ENCODE data around the gene PLEKHH1. TPM values are rescaled to one million over a fixed set of nuclear protein-coding genes. Genes with fewer than 3 reads are reported as not detected.
A peak's percentile ranks its signal among the peaks of the same experiment; 100 is the strongest.

PLEKHH1 gene
- total RNA-seq, 4 donors from 2014 or later: 71.1 to 123 (median 79.7) TPM

DNA sequence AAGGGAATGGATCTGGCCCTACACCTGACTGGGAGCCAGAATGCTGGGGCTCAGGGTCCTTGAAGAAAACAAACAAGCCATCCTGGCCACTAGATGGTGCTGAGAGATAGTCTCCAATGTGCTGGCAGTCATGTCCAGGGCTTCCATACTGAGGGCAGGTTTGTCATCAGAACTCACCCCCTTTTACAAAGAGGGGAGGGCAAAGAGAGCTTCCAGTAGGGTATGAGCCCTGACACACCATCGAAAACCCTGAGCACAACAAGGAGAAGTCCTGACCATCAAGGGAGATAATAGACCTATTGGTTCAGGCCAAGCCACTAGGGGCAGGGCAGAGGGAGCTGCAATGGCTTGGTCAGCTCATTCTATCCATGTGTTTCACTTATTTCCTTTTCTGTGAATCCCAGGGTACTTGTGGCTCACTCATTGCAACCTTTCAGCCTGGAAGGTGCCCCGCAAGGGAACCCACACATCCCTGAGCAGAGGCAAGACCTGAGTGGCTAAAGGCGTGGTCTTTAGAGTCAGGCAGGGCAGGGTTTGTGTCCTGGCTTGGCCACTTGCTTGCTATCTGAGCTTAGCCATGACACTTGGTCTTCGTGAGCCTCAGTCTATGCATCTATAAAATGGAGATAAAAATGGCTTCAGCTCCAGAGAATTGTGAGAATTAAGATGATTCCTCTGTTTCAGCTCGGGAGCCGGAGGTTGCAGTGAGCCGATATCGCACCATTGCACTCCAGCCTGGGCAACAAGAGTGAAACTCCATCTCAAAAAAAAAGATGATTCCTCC lies 6.2 kb upstream of the PLEKHH1 start:
- peaks cover 11% of the 10 kb centered on the region for H3K27me3 ChIP-seq
- 83 to 85% methylated on average over 4 to 8 of the region's 8 CpGs for WGBS, 2 donors (ENCODE audit: low coverage in 1 of 2)
- H3K4me3 ChIP-seq: no peak overlapping the region
- TF ChIP-seq POLR2AphosphoS5 (IDR thresholded peaks at IDR 0.05): no peak
- TF ChIP-seq CTCF (IDR thresholded peaks at IDR 0.05): peak; percentile 54 to 89 (median 60)
- intact Hi-C loops (cut with DNase I; ENCODE audit: low total_unique reads): loop anchor here (5.0 kb wide), 1 partner anchor 40 kb away; no protein-coding TSS in a partner anchor
- in situ Hi-C loops (cut with MboI; ENCODE audit: low pct_ligation_motif_present in 1 of 4, low pct_unique_long_range_greater_than_20kb in 1 of 4, low sequenced_read_pairs in 3 of 4): no loop called here
- H3K36me3 ChIP-seq: no peaks in the 10 kb centered on the region
- no peaks in the 10 kb centered on the region for H3K9me3 ChIP-seq
- peak; percentile 49 for DNase-seq
- no peak overlapping the region for H3K27ac ChIP-seq
- peaks cover 0 to 12% (median 10%) of the 10 kb centered on the region in 4 donors for H3K4me1 ChIP-seq

DNA sequence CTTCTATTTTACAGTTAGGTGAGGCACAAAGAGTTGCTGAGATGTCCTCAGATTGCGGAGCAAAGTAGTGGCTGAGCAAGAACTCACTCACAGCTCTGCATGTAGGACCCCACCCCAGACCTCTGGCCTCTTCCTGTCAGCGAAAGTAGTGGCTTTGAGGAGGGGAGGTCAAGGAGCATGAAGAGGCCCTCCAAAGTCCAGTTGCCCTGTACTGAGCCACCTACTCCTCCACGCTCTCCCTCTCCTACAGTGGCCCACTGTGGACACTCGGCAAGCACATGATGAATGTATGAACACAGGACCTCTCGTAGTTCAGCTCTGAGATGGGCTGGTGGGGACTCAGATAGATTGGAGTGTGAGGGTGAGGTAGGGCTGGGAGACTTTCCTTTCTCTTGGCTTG lies 5.3 kb upstream of the PLEKHH1 start:
- H3K4me1 ChIP-seq: peaks cover 0 to 17% (median 12%) of the 10 kb centered on the region in 4 donors
- H3K27ac ChIP-seq: no peak overlapping the region
- in situ Hi-C loops (cut with MboI; ENCODE audit: low pct_ligation_motif_present in 1 of 4, low pct_unique_long_range_greater_than_20kb in 1 of 4, low sequenced_read_pairs in 3 of 4): no loop called here
- WGBS, 2 donors (ENCODE audit: low coverage in 1 of 2): 80% methylated on average over 5 of the region's 5 CpGs; no CpG with 5 or more reads in 1 of the 2 donors
- H3K27me3 ChIP-seq: peaks cover 11% of the 10 kb centered on the region
- DNase-seq: no peak
- no peaks in the 10 kb centered on the region for H3K9me3 ChIP-seq
- no peak overlapping the region for H3K4me3 ChIP-seq
- no peaks in the 10 kb centered on the region for H3K36me3 ChIP-seq
- TF ChIP-seq CTCF (IDR thresholded peaks at IDR 0.05) (no peak), POLR2A (IDR thresholded peaks at IDR 0.05) (no peak), EP300 (IDR thresholded peaks at IDR 0.05; ENCODE audit: low read depth) (no peak), POLR2AphosphoS5 (IDR thresholded peaks at IDR 0.05) (no peak)
- intact Hi-C loops (cut with DNase I; ENCODE audit: low total_unique reads): loop anchor here (5.0 kb wide), 1 partner anchor 40 kb away; no protein-coding TSS in a partner anchor

DNA sequence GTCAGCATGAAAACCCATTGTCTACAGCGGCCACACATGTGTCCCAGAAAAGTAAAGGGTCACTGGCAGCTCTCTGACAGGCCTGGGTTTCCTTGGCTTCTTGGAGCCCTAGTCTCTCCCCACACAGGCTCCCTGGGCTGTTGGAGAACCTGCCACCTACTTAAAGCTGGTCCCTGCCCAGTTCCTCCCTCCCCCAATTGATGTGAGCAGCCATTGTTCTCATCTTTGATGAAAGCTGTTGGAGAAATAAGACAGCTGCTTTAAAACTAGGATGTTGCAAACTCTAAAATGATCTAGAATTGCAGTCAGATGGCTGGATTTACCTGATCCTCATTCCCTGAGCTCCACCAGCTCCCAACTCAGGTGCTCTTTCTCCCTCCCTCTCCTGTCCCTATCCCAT lies 4.8 kb upstream of the PLEKHH1 start:
- intact Hi-C loops (cut with DNase I; ENCODE audit: low total_unique reads): loop anchor here (5.0 kb wide), 1 partner anchor 39 kb away; no protein-coding TSS in a partner anchor
- TF ChIP-seq CTCF (IDR thresholded peaks at IDR 0.05) (no peak), POLR2AphosphoS5 (IDR thresholded peaks at IDR 0.05) (no peak), EP300 (IDR thresholded peaks at IDR 0.05; ENCODE audit: low read depth) (no peak), POLR2A (IDR thresholded peaks at IDR 0.05) (no peak)
- no peak overlapping the region for H3K27ac ChIP-seq

GRCh38 chr14:67529947-67530935 lies 2.8 kb upstream of the PLEKHH1 start:
- H3K27ac ChIP-seq: no peak overlapping the region
- H3K27me3 ChIP-seq: peaks cover 5% of the 10 kb centered on the region
- DNase-seq: no peak
- intact Hi-C loops (cut with DNase I; ENCODE audit: low total_unique reads) (loop anchor here (5.0 kb wide), 1 partner anchor 37 kb away; no protein-coding TSS in a partner anchor), in situ Hi-C loops (cut with MboI; ENCODE audit: low pct_ligation_motif_present in 1 of 4, low pct_unique_long_range_greater_than_20kb in 1 of 4, low sequenced_read_pairs in 3 of 4) (no loop called here)
- no peak overlapping the region for H3K4me3 ChIP-seq
- H3K36me3 ChIP-seq: no peaks in the 10 kb centered on the region
- no peak for TF ChIP-seq CTCF (IDR thresholded peaks at IDR 0.05)
- no peak for TF ChIP-seq POLR2AphosphoS5 (IDR thresholded peaks at IDR 0.05)
- no peak for TF ChIP-seq POLR2A (IDR thresholded peaks at IDR 0.05)
- no peak for TF ChIP-seq EP300 (IDR thresholded peaks at IDR 0.05; ENCODE audit: low read depth)
- 69 to 77% methylated on average over 3 to 5 of the region's 5 CpGs for WGBS, 2 donors (ENCODE audit: low coverage in 1 of 2)
- H3K4me1 ChIP-seq: peaks cover 0 to 24% (median 8%) of the 10 kb centered on the region in 4 donors
- no peaks in the 10 kb centered on the region for H3K9me3 ChIP-seq

More for the DNA sequence above, 4.8 kb upstream of the PLEKHH1 start:
- DNase-seq: no peak
- WGBS, 2 donors (ENCODE audit: low coverage in 1 of 2): 76% methylated on average over 1 of the region's 1 CpG; no CpG with 5 or more reads in 1 of the 2 donors
- H3K9me3 ChIP-seq: no peaks in the 10 kb centered on the region
- no peak overlapping the region for H3K4me3 ChIP-seq
- H3K4me1 ChIP-seq: peaks cover 0 to 17% (median 12%) of the 10 kb centered on the region in 4 donors
- peaks cover 9% of the 10 kb centered on the region for H3K27me3 ChIP-seq
- in situ Hi-C loops (cut with MboI; ENCODE audit: low pct_ligation_motif_present in 1 of 4, low pct_unique_long_range_greater_than_20kb in 1 of 4, low sequenced_read_pairs in 3 of 4): no loop called here
- no peaks in the 10 kb centered on the region for H3K36me3 ChIP-seq

Measured in transverse colon (tissue), 4 donors.